Central memory CD4-positive, alpha-beta T cell (primary cell): ENCODE measurements around the gene GPR37L1.
"Not testable (repeated sequence)": the region's sequence is repeated elsewhere in the genome, so short reads cannot be mapped to it uniquely, and the experiment has no call there.

Experiments
- DNase-seq: peaks from one replicate; pipeline ENCODE4 v3.0.0; 2022

Gene GPR37L1

GRCh38 chr1:202110977-202111376 is 11.7 kb upstream of the GPR37L1 start:
- no peak for DNase-seq

DNA sequence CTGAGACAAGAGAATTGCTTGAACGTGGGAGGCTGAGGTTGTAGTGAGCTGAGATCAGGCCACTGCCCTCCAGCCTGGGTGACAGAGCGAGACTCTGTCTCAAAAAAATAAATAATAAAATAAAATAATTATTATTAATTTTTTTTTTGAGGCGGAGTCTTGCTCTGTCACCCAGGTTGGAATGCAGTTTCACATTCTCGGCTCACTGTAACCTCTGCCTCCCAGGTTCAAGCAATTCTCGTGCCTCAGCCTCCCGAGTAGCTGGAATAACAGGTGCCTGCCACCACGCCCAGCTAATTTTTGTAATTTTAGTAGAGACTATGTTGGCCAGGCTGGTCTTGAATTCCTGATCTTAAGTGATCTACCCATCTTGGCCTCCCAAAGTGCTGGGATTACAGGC is 11.1 kb upstream of the GPR37L1 start:
- not testable (repeated sequence) for DNase-seq

DNA sequence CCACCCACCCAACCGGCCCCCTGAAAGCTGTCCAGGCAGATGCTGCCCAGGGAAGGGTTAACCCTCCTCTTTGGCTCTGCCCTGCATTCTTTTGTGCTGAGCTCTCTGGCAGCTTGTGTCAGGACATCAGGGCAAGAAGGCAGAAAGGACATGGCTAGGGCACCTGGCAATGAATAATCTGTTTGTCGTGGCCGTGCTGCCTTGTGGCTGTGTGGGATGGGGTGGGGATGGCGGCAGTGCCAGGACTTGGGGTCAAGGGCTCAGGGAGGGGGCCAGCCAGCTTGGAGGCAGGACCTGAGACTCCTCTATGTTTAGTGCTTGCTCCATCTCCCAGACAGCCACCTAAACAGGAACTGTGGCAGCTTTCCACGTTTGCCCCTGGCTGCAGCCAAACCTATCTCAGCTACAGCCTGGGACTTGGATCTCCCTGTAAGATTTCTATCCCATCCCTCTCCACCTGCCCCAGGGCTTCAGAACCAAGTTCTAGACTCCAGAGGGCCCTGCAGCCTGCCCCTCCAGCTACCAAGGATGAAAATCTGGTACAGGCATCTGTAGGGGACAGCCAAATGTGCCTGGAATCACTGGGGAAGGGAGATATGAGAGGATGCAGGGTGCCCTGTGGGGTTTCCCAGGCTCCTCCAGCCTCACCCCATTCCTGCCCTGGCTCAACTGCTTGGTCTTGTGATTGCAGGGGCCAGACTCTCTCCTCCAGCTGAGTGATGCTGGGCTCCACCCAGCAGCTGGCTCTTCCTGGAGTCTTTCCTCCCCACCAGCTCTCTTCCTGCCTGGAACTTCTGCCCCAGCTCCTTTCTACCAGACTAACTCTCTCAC is 9.6 kb upstream of the GPR37L1 start:
- no peak for DNase-seq

DNA sequence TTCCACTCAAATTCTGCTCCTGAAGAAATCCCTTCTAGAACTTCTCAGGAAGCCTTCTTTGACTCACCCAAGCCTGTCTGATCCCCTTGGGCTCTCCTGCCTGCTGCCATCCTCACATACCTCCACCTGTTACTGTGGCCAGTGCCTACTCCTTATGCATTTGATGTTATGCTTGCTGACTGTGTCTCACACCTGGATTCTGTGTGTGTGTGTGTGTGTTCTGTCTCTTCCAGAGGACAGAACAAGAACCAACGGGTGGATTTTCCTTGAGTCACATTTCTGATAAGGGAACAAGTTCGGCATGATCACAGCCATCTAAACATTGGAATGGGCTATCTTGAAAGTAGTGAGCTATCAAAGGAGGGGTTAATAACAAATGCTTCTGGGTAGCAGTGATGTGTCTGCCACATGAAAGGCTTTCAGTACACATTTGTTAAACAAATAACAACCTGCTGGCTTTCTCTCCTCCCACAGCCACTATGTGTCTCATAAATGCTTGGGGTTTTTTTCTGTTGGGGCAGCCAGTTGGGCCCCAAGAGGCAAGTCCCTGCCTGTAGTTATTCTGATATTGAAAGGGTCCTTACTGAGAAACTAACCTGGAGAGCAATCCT is 8.9 kb upstream of the GPR37L1 start:
- DNase-seq: no peak

DNA sequence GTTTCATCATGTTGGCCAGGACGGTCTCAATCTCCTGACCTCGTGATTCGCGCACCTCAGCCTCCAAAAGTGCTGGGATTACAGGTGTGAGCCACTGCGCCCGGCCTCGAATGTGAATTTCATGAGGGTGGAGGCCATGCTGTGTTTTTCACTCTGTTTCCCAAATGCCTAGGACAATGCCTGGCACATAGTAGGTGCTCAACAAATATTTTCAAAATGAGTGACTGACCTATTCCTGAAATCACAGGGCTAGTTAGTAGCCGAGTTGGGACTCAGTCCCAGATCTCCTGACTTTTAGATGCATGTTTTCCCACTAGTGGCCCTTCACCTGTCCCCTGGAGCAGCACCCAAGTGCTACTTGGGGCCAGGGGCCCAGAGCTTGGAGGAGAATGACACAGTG is 6.4 kb upstream of the GPR37L1 start:
- DNase-seq: no peak

GRCh38 chr1:202117898-202118371 is 4.8 kb upstream of the GPR37L1 start:
- no peak for DNase-seq

DNA sequence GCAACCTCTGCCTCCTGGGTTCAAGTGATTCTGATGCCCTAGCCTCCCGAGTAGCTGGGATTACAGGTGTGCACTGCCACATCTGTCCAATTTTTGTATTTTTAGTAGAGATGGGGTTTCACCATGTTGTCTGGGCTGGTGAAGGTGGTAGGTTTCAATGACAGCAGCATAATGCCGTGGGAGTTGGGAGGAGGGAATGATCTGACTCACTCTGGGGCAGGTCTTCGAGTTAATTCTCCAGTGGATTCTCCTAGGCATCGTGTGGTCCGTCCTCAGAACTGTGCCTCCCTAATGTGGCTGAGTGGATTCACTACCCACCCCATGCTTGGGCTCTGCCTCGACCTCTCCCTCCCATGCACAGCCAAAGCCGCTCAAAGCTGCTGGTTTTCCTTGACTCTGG is 1.7 kb upstream of the GPR37L1 start:
- DNase-seq: no peak

- DNase-seq: no peak
Observed at GRCh38 chr1:202123336-202123813, 658 bp downstream of the GPR37L1 start.

GRCh38 chr1:202124142-202124541 is 1.4 kb downstream of the GPR37L1 start:
- DNase-seq: no peak

GRCh38 chr1:202125611-202126010 is 2.9 kb downstream of the GPR37L1 start:
- no peak for DNase-seq

GRCh38 chr1:202126426-202126825 is 3.7 kb downstream of the GPR37L1 start:
- no peak for DNase-seq

- no peak for DNase-seq
Observed at GRCh38 chr1:202127061-202127460, 4.3 kb downstream of the GPR37L1 start.

GRCh38 chr1:202127836-202128622 is 5.3 kb downstream of the GPR37L1 start:
- no peak for DNase-seq

DNA sequence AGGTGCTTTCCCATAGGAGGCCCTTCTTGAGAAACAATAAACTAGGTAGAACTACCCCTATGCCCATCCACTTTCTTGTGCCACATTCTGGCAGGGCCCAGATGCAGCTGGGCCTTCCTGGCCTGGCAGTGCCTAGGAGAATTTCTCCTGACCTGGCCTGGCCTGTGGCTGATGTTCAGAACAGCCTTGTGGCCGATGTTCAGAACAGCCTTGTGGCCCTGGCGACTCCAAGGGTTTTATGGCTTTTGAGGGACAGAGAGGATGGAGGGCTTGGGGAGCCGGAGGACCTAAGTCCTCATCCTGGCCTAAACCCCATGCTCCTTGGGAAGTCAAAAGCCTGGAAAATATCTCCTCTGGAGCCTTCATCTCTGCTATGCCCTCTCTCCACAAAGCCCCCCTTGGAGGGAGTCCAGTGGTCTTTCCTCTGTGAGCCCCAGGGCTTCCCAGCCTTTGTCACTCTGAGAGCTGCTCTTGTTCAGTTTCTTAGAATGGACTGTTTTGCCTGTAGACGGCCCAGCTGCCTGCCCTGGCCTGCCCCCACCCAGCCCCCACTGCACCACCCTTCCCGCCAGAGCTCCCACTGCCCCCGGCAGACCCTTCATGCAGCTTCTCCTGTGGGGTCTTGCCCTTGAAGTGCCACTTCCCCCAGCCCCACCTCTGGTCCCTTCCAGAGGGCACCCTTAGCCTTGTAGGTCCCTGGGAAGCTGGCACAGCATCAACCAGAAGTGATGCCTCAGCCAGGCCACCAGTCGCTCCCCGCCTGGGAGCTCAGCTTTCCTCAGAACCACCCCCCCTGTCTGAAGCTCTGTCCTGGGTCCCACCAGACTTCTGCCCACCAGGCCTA is 7.0 kb downstream of the GPR37L1 start:
- DNase-seq: no peak

DNA sequence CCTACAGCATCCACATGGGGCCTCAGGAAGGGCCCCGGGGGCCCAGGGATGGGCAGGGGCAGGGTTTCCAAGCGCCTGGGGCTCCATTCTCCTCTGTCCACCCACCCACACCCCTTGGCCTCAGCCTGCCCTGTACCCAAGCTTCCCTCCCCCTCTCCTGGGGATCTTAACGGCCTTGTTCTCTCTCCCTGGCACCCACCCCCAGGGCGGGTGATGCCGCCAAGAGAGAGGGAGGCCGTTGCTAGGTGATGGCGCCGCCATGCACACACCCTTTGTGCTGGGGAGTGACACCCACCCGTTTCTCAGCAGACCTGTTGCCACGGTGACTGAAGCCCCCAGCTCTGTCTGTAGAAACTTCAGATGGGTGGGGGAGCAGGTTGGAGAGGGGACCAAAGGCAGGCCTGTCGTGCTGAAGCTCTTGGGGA is 7.6 kb downstream of the GPR37L1 start:
- no peak for DNase-seq

DNA sequence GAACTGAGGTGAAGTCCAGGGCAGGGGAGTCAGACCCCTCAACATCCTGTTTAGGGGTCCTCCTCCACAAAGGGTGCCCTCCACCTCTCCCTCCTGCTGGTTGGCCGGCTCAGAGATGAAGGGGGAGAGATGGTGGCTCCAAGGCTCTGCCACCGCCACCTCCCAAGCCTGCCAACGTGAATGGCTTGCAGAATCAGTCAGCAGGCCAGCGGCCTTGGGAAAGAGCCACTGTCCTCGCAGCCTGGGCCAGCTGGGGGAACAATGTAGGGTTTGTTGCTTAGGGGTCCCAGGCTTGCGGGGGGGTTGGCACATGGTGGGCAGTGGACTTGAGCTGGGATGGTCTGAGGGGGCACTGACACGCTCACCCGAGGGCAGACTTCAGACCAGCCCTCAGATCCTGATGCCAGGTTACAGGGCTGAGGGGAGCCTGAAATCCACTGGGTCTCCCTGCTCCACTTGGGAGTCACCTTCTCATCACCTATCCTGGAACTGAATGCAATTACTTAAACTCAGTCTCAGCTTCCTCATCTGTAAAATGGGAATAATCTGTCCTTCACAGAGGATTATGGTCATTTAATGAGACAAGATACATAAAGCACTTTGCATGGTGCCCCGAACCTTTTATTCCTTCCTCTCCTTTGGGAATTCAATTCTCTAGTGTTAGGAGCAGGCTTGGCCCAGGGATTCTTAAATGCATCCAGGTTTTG is 8.3 kb downstream of the GPR37L1 start:
- no peak for DNase-seq

- no peak for DNase-seq
Observed at GRCh38 chr1:202131956-202132821, 9.5 kb downstream of the GPR37L1 start.

- DNase-seq: no peak
Observed at GRCh38 chr1:202133001-202133400, 10.3 kb downstream of the GPR37L1 start.

GRCh38 chr1:202133496-202133895 is 10.8 kb downstream of the GPR37L1 start:
- DNase-seq: no peak

DNA sequence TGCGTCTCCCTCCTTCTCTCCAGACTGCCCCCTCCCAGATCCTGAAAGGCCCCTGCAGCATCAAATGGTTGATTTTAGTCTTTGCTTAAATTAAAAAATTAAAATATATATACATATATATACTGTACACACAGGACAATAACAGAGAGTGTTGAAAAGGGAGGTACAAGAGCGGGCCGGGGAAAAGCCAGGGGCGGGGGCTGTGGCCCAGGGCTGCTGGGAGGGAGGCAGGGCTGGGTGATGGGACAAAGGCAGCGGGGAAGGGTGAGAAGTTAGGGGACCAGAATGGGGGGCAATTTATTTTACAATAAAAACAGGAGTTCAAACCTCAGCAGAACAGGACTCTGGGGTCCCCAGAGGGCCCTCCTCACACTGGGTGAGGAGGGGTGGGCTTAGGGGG is 11.3 kb downstream of the GPR37L1 start:
- no peak for DNase-seq
